ENCODE results near the gene CARHSP1. TPM values are rescaled to one million over a fixed set of nuclear protein-coding genes. Genes with fewer than 3 reads are reported as not detected.

CARHSP1 gene
- polyA plus RNA-seq, 2 of the 4 experiments (the other 2 are of a cell fraction) = 53.9 to 172 TPM

DNA sequence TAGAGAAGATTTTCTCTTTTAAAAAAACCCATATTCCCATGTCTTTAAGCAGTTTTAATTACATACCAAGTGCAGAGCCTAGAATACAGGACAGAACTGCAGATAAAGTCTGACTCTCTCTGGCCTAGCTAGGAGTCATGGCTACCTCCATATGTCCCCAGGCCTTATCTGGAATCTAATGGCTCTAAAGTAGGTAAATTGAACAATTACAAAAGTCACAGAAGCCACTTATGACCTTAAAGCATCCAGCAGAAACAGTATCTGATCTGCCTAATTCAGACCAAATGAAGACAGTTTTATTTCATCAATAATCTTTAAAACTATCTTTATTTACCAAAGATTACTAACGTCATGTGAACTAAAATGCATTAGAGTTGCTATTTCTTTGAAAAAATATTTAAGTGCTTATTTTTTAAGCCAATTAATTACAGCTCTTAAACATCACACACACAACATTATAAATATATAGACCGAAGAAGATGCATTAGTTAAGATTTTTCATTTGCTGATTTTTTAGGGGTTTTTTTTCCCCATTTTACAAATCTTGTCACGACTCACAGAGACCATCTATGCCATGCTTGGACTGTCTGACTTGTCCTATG is 42.4 kb downstream of the CARHSP1 start (continued):
- TF ChIP-seq EHMT2 (IDR thresholded peaks at IDR 0.05; ENCODE audit: low read depth) = no peak
- TF ChIP-seq RARB (CRISPR knock-in tag; IDR thresholded peaks at IDR 0.05) = no peak
- no peak for TF ChIP-seq ZC3H11A (IDR thresholded peaks at IDR 0.05)

DNA sequence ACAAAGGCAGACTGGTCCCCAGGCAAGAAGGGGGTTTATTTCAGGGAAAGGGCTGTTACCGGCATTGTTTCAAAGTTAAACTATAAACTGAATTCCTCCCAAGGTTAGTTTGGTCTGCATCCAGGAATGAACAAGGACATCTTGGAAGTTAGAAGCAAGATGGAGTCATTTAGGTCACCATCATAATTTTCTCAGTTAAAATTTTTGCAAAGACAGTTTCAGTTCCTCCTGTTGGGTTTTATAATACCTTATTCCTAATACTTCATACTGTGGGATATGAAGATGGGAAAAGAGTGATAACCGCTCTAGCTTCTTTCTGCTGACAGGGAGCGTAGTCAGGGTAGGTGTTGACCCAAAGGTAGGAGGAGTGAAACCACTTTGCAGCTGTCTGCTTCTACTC is 46.4 kb downstream of the CARHSP1 start:
- POLR2A ChIA-PET = no interaction called here

DNA sequence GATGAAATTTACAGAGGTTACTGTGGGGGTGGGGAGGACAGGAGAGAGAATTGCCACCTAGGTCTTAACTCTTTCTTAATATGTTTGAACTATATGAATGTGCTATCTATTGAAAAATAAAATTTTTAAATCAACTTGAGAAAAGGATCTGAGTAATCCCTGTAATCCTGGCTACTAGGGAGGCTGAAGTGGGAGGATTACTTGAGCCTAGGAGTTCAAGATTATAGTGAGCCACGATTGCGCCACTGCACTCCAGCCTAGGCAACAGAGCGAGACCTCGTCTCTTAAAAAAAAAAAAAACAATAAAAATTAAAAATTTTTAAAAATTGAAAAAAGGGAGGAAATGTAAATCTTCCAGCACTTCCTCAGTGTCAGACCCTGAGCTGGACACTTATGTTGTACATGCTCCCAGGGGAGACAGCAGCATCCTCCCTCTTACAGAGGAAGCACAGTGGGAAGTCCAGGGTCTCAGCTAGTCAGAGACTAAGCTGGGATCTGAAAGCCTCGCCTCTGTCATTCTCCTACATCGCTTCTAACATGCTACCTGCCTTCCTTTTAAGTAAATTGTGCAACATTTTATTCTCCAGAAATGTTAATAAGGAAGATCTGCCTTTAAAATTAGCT is 49.3 kb downstream of the CARHSP1 start:
- no peak overlapping the region for H3K4me3 ChIP-seq
- FAIRE-seq (no peak), ATAC-seq (no peak), DNase-seq (ENCODE audit: low read depth in 1 of 2, low spot score in 1 of 2) (no peak)
- TF ChIP-seq JUNB (IDR thresholded peaks at IDR 0.05) (no peak), CEBPB (IDR thresholded peaks at IDR 0.05) (no peak), TP53 (CRISPR knock-in tag; IDR thresholded peaks at IDR 0.05) (no peak), RARB (CRISPR knock-in tag; IDR thresholded peaks at IDR 0.05) (no peak), RCOR1 (IDR thresholded peaks at IDR 0.05; ENCODE audit: low read depth, low read length) (no peak), JUN (IDR thresholded peaks at IDR 0.05) (no peak), CBX8 (IDR thresholded peaks at IDR 0.05) (no peak)
- TF ChIP-seq, protein P1, sequence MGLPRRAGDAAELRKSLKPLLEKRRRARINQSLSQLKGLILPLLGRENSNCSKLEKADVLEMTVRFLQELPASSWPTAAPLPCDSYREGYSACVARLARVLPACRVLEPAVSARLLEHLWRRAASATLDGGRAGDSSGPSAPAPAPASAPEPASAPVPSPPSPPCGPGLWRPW (IDR thresholded peaks at IDR 0.05) = no peak
- H3K4me1 ChIP-seq = no peaks in the 10 kb centered on the region
- H3K9me3 ChIP-seq = no peaks in the 10 kb centered on the region
- ChIA-PET CTCF (interaction anchor here (1.2 to 1.4 kb wide), 2 partner anchors 10 to 61 kb away, joined by 3 to 4 read pairs; no protein-coding TSS in a partner anchor), POLR2A (no interaction called here)
- H3K27ac ChIP-seq = no peak overlapping the region
- H3K4me2 ChIP-seq = no peak overlapping the region
- 93% methylated on average over 6 of the region's 6 CpGs for WGBS (ENCODE audit: missing lambda C conversion rate)

More for the DNA sequence above, 46.4 kb downstream of the CARHSP1 start:
- no peak for TF ChIP-seq ZFP36 (IDR thresholded peaks at IDR 0.05; ENCODE audit: borderline replicate concordance, partially characterized antibody)
- TF ChIP-seq SMC3 (IDR thresholded peaks at IDR 0.05) = no peak
- TF ChIP-seq RCOR1 (IDR thresholded peaks at IDR 0.05; ENCODE audit: low read depth, low read length) = no peak
- no peak for TF ChIP-seq EHMT2 (IDR thresholded peaks at IDR 0.05; ENCODE audit: low read depth)
- TF ChIP-seq GATA3 (IDR thresholded peaks at IDR 0.05; ENCODE audit: borderline replicate concordance) = no peak
- no peaks in the 10 kb centered on the region for H3K4me1 ChIP-seq
- no peak overlapping the region for H3K4me2 ChIP-seq
- FAIRE-seq (no peak), DNase-seq (ENCODE audit: low read depth in 1 of 2, low spot score in 1 of 2) (no peak), ATAC-seq (no peak)
- no peak overlapping the region for H3K4me3 ChIP-seq
- no peak overlapping the region for H3K27ac ChIP-seq
- 86% methylated on average over 3 of the region's 3 CpGs for WGBS (ENCODE audit: missing lambda C conversion rate)
- H3K9me3 ChIP-seq = no peaks in the 10 kb centered on the region
- CTCF ChIA-PET = interaction anchor here (1.6 to 3.5 kb wide), 3 partner anchors 10 to 57 kb away, joined by 3 to 14 read pairs (median 14); no protein-coding TSS in a partner anchor

DNA sequence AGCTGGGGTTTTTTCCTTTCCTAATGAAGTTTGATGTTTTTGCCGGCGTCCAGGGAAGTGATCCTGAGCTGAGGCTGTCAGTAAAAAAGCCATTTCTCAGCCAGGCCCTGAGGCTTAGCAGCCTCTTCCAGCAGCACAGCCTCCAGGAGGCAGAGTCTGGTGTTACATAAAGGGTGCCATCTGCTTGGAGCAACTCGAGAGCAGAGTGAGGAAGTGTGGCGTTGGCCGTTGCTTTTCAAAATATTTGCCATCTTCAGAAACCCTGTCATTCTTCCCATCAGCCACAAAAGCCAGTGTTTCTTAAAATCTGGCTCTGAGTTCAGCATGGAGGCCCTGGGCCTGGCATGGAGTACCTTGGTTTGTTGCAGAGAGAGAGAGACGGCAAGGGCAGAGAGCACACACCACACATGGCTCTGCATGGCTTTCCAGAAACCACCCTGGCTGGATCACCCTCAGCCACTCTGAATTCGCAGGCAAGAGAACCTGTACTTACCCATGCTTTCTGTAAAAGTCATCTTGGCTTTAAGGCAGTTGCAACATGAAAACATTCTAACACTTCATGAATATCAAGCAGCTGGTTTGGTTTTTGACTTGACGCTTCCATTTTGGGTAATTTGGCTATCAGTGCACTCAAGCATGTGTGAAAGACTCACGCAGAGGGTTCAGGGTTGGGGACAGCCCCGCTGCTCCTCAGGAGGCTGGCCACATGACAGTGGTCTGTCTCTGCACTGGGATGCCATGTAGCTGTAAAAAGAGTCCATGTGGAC is 50.1 kb downstream of the CARHSP1 start:
- no peak overlapping the region for H3K4me2 ChIP-seq
- H3K9me3 ChIP-seq = no peaks in the 10 kb centered on the region
- no peak for FAIRE-seq
- H3K4me3 ChIP-seq = no peak overlapping the region
- TF ChIP-seq CBX2 (IDR thresholded peaks at IDR 0.05; ENCODE audit: borderline replicate concordance, low read depth) (no peak), TFCP2L1 (CRISPR knock-in tag; IDR thresholded peaks at IDR 0.05) (no peak), RARB (CRISPR knock-in tag; IDR thresholded peaks at IDR 0.05) (no peak), ESRRA (IDR thresholded peaks at IDR 0.05; ENCODE audit: borderline replicate concordance, low read length) (no peak), PHF8 (IDR thresholded peaks at IDR 0.05; ENCODE audit: borderline replicate concordance, low read depth) (no peak), NFE2L2 (conservative IDR thresholded peaks at IDR 0.05; ENCODE audit: low read length) (no peak), SREBF2 (IDR thresholded peaks at IDR 0.05) (no peak), RAD21 (conservative IDR thresholded peaks at IDR 0.05 in 1 of 2, IDR thresholded peaks at IDR 0.05 in 1 of 2) (no peak), ZNF302 (CRISPR knock-in tag; IDR thresholded peaks at IDR 0.05) (no peak), FOSL2 (IDR thresholded peaks at IDR 0.05) (no peak), FOSL2 (CRISPR knock-in tag; IDR thresholded peaks at IDR 0.05) (no peak), BHLHE40 (IDR thresholded peaks at IDR 0.05; ENCODE audit: low read depth, low read length) (no peak), KDM5A (IDR thresholded peaks at IDR 0.05) (no peak), RCOR1 (IDR thresholded peaks at IDR 0.05; ENCODE audit: low read depth, low read length) (no peak), GATA3 (IDR thresholded peaks at IDR 0.05; ENCODE audit: borderline replicate concordance) (no peak)
- TF ChIP-seq, protein P2, sequence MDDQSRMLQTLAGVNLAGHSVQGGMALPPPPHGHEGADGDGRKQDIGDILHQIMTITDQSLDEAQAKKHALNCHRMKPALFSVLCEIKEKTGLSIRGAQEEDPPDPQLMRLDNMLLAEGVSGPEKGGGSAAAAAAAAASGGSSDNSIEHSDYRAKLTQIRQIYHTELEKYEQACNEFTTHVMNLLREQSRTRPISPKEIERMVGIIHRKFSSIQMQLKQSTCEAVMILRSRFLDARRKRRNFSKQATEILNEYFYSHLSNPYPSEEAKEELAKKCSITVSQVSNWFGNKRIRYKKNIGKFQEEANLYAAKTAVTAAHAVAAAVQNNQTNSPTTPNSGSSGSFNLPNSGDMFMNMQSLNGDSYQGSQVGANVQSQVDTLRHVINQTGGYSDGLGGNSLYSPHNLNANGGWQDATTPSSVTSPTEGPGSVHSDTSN (IDR thresholded peaks at IDR 0.05) = no peak
- CTCF ChIA-PET = interaction anchor here (0.6 kb wide), 1 partner anchor 20 kb away, joined by 3 read pairs; no protein-coding TSS in a partner anchor
- DNase-seq (ENCODE audit: low read depth in 1 of 2, low spot score in 1 of 2) = no peak
- no peak for ATAC-seq
- POLR2A ChIA-PET = no interaction called here
- no peak overlapping the region for H3K27ac ChIP-seq
- no peaks in the 10 kb centered on the region for H3K4me1 ChIP-seq
- 95% methylated on average over 10 of the region's 10 CpGs for WGBS (ENCODE audit: missing lambda C conversion rate)
